Activated effector memory CD4-positive, alpha-beta T cell treated with anti-CD3 and anti-CD28 coated beads, Interleukin-2, amount 50 U/mL, for 16 hours (primary cell): ENCODE measurements around the gene PLCG1.

Experiments
- DNase-seq: peaks from one replicate; pipeline ENCODE4 v3.0.0-alpha.2; 2020

The PLCG1 gene

DNA sequence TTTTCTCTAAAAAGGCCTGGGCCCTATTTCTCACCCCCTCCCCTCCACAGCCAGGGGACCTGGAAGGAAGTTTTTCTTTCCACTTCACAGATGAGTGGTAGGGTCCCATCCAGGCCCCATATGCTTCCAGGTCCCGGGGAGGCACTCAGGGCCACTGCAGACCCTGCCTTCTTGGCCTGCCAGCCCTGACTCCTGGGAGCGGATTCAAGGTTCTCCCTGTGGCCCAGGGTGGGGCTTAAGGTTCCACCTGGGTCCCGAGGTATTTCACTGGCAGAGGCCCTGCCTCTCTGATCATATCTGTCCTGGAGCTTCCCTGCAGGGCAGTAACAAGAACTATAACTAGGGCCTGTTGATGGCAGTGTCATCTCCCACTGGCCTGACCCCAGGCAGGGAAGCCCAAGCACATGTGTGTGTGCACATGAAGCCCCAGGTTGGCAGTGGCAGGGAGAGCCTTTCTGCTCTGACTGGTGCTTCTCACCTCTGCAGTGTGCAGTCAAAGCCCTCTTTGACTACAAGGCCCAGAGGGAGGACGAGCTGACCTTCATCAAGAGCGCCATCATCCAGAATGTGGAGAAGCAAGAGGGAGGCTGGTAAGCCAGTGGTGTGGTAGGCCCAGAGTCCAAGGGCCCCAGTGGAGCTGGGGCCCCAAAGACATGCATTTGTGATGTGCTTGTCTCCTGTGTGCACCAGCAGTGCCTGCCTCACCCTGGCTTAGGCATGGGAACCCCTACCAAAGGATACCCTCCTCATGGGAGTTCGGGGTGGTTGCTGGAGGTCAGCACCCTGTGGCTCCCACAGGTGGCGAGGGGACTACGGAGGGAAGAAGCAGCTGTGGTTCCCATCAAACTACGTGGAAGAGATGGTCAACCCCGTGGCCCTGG lies 31.2 kb downstream of the PLCG1 start:
- peak; percentile 56 for DNase-seq

DNA sequence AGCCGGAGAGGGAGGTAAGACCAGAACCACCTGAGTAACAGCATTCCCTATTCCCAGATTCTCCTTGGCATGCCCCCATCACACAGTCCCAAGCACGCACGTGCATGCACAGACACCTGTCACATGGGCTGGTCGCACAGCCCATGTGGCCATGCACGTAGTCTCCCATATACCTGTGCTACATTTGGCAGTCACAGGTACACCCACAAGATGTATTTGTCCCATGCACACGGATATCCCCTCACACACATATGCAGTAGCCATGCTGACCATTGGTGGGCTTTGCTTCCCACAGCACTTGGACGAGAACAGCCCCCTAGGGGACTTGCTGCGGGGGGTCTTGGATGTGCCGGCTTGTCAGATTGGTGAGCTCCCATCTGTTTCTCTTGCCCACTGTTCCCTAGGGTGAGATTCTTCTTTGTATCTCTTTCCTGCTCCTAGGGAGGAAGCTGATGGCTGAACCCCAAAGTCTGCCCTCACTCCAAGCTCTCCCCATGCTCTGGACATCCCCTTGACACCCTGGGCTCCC lies 31.9 kb downstream of the PLCG1 start:
- no peak for DNase-seq

DNA sequence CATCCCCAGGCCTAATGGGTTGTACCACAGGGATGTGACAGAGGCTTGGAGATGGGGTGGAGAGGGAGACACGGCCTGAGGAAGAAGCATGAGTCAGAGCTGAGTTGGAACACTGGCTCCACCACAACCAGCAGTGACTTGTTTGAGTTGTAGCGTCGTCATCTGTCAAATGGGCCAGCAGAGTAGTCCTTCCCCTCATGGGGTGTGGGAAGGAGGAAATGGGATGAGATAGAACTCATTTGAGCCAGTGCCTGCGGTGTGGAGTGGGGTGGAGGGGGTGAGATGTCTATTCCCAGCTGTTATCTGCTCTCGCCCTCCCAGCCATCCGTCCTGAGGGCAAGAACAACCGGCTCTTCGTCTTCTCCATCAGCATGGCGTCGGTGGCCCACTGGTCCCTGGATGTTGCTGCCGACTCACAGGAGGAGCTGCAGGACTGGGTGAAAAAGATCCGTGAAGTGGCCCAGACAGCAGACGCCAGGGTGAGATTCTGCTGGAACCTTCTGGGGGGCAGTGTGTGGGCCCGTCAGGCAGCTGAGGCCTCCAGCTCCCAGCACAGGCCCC lies 32.5 kb downstream of the PLCG1 start:
- DNase-seq: peak; percentile 43

DNA sequence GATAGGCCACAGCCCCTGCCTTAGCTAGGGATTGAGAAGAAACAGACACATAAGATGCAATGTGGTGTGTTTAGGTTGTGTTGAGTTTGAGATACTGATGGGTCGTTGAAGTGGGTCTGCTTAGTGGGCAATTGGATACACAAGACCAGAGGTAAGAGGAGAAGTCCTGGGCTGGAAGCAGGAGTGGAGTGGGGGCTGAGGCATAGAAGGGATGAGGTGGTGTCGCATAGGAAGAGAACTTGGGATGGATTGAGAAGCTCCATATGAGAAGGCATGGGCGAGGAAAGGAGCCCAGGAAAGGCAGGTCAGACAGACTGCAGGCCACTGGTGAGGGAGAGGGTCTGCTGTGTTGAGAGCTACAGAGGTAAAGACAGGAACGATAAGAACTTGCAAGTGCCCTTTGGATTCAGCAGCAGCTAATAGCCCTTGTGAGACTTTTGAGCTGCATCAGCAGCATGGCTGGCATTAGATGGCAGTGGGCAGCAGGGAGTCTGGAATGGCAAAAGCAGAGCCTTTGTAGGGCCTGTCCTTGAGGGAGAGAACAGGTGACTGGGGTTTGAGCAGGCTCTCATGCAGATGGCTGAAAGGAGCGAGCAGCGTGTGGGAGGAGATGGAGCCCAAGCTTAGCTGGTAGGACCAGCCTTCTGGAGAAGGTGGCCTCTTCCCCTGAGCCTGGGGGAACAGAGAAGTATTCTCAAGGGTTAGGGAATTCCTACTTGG lies 33.2 kb downstream of the PLCG1 start:
- DNase-seq: peak; percentile 37

DNA sequence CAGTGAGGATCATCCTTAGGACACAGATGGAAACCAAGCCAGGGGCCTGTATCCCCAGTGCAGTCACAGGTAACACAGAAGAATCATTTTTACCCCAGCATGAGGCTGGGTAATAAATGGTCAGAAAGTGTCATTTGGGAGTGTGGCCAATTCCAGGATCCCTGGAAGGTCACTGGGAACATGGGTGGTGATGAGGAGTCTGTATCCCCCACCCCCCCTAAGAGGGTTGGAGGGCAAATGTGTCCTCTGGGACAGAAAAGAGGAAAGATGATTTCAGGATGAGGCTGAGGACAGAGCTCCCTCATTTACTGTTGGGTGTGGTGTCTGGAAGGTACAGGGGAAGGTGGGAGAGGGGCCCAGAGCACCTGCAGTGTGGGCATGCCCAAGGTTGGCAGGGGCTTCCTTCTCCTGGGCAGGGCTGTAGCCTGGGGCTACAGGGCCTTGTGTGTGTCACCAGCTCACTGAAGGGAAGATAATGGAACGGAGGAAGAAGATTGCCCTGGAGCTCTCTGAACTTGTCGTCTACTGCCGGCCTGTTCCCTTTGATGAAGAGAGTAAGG lies 34.5 kb downstream of the PLCG1 start:
- DNase-seq: peak; percentile 52

DNA sequence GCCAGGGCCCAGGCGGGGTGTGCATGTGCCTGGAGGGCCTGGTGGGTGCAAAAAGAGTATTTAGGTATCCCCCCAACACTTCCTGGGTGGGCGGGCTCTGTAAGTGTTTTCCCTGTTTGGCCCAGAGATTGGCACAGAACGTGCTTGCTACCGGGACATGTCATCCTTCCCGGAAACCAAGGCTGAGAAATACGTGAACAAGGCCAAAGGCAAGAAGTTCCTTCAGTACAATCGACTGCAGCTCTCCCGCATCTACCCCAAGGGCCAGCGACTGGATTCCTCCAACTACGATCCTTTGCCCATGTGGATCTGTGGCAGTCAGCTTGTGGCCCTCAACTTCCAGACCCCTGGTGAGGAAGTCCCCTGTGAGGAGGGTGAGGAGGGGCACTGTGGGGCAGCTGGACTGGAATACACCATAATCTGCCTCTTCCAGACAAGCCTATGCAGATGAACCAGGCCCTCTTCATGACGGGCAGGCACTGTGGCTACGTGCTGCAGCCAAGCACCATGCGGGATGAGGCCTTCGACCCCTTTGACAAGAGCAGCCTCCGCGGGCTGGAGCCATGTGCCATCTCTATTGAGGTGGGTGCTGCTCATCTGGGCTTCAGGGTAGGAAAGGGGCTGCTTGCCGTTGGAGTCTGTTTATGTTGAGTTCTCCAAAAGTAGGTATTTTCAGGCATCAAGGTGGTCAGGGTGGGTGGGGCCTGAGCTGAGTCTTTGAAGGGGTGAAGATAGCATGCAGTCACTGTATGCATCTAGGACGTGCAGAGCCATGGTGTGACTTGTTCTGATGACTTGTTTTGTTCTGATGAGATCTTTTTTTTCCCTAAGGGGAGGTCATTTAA lies 35.2 kb downstream of the PLCG1 start:
- DNase-seq: peak; percentile 58

DNA sequence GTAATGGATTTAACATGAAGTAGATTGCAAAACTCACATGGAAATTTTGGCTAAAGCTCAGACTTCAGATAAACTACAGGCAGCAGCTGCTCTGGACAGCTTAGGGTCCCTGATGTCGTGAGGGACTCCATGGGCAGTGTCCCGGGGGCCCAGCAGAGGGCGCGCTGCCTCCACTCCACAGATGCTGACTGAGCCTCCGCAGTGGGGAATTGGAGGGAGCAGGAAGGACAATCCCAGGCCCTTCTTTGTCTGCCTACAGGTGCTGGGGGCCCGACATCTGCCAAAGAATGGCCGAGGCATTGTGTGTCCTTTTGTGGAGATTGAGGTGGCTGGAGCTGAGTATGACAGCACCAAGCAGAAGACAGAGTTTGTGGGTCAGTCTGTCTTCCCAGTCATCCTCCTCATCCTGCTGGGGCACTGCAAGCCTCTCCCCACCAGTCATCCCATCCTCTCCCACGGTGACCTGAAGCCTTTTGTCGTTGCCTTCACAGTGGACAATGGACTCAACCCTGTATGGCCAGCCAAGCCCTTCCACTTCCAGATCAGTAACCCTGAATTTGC lies 35.9 kb downstream of the PLCG1 start:
- DNase-seq: peak; percentile 87

DNA sequence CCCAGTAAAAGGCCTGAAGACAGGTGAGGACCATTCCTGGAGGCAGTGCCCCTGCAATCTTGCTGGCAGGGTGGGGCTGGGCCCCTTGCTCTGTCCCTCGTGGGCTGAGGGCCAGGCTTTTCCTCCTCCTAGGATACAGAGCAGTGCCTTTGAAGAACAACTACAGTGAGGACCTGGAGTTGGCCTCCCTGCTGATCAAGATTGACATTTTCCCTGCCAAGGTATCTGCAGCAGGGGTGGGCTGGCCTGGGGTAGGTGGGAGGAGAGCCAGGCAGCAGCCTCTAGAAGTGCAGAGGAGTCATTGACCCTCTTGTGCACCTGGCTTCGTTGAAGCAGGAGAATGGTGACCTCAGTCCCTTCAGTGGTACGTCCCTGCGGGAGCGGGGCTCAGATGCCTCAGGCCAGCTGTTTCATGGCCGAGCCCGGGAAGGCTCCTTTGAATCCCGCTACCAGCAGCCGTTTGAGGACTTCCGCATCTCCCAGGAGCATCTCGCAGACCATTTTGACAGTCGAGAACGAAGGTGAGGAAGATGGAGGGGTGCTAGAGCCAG lies 36.5 kb downstream of the PLCG1 start:
- peak; percentile 57 for DNase-seq

DNA sequence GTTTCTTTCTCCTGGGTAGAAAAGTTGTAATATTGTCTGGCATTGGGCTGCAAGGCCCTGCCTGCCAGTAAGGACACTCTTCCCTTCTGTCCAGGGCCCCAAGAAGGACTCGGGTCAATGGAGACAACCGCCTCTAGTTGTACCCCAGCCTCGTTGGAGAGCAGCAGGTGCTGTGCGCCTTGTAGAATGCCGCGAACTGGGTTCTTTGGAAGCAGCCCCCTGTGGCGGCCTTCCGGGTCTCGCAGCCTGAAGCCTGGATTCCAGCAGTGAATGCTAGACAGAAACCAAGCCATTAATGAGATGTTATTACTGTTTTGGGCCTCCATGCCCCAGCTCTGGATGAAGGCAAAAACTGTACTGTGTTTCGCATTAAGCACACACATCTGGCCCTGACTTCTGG lies 37.0 kb downstream of the PLCG1 start:
- peak; percentile 53 for DNase-seq

DNA sequence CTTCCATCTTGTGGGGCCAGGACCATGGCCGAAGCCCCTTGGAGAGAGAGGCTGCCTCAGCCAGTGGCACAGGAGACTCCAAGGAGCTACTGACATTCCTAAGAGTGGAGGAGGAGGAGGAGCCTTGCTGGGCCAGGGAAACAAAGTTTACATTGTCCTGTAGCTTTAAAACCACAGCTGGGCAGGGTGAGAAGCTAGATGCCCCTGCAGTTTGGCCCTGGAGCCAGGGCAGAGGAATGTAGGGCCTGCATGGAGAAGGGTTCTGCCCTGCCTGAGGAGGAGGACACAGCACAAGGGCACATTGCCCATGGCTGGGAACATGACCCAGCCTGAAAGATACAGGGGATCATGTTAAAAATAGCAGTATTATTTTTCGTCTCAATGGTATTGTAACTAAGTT lies 37.4 kb downstream of the PLCG1 start:
- DNase-seq: no peak

DNA sequence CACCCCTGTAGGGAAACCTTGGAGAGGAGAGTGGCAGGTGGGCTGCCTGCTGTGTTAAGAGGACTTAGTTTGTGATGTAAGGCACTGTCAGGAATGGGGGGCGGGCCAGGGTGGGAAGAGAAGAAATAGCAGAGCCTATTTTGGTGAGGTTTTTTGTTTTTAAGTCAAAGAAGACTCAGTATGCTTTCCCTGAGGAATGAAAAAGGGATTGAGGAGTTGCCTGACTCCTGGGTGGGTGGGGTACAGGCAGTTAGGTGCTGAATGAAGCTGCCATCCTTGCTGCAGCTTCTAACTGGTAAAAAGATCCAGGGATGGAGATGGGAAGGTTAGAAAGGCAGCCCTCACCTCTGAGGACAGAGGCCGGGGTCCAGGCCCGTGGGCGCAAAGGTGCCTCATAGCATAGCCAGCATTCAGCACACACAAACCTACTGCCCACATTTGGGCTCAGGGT lies 37.9 kb downstream of the PLCG1 start:
- peak; percentile 47 for DNase-seq

DNA sequence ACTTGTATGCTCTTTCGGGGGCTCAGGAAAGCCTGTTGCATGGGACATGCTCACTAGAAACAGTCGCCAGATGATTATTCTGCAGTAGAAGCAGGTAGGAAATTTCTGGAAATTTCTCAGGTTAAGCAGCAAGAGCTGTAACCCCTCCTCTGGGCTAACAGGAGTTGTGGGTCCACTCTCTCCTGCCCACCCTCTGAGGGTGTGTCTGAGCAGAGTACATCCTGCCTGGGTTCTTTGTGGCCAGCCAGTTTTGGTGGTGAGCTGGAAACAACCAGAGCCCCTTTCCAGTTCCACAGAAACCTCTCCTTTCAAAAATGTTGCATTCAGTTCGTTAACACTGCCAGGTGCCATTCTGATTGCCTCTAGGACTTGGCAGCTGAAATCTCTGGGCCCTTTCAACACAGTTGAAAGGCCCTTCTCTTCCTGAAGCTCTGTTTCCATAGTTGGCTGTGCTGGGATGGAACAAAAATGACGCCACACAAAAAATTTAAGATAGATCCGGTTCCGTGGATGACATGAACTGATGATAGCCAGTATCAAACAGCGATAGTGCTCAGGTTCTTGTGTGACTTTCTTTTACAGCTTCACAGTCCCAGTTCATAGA lies 38.5 kb downstream of the PLCG1 start:
- DNase-seq: no peak

DNA sequence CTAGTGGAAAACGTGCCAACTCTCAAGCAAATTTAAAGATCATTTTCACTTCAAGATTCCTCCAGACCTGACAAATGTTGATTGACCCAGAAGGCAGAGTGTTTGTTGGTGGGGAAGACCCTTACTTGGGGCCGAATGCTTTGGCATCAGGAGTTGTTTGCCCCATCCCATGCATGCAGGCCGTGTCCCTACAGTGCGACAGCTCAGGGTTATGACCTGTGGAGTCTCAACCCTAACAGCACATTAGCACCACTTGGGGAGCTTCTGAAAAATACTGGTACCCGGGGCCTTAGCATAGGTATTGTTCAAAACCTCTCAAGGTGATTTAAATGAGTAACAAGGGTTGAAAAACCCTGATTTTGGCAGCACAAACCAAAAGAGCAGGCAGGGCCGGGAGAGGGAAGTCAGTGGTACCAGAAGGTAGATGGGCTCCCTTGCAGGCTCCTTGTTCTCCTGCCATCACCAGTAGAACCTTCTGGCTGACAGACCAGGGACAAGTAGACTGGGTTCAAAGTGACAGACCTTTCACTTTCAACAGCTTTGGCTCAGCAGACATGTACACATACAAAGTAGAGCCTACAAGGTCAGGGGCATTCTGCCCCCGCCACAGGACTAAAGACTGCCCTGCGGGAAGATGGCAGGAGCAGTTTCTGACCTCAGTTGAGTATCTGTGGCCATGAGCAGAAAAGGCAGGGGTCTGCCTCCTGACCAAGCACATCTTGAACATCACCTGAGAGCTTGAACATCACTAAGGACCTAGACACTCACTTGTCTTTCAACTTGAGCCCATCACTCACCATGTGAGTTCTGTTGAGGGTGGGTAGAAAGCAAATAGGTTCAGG lies 39.6 kb downstream of the PLCG1 start:
- DNase-seq: no peak

DNA sequence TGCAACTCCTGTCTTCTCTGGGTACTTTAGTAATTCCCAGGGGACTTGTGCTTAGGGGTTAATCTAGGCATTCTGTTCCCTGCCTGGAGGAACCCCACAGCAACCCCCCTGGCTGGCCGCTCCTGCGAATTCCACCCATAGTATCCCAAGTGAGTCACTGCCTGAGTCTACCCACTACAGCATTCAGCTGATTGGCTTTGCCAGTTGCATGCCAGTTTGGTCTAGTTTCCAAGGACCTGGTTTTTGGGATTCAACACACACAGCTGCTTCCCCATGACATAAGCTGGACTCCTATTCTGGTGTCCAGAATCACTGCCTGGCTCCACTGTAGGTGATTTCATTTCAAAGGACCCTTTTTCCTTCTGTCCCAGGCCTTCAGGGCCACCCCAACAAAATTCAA lies 40.3 kb downstream of the PLCG1 start:
- DNase-seq: no peak

DNA sequence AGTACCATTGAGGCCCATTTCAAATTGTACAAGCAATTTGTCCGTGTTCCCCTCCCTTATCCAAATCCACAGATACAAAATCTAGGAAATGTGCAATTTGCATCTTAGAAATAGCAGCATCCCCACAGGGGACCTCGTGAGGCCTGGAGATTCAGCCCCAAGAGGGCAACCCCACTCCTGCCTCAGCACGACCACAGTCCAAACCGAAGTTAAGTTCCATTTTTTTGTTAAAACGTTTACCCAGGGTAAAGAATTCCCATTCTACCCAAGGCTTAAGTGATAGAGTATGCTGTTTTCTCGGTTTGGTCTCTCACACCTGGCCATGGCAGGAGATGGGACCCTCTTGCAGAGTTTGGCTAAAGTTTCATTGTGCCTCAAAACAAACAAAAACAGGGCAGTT lies 41.2 kb downstream of the PLCG1 start:
- no peak for DNase-seq

DNA sequence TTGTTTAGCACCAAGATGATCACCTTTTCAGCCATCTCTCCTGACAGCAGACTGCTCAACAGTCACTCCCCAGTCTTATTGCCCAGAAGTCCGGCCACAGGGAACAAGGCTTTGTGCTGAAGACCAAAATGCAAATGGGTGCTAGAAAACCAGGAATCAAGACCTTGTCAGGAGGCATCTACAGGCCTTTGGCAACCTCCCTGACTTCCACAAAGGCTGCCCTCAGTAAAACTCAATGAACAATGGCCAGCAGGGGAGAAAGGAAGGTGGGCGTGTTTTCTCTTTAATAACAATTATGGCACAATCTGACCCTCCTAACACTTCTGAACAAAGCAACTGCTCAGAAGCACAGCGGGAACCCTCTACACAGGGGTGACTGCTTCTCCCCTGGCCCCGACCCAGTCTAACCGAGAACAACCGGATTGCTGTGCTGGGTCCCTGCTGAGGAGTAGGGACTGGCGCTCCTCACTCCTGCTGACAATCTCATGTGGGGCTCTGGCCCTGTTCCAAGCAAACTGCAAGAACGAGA lies 41.6 kb downstream of the PLCG1 start:
- peak; percentile 47 for DNase-seq

DNA sequence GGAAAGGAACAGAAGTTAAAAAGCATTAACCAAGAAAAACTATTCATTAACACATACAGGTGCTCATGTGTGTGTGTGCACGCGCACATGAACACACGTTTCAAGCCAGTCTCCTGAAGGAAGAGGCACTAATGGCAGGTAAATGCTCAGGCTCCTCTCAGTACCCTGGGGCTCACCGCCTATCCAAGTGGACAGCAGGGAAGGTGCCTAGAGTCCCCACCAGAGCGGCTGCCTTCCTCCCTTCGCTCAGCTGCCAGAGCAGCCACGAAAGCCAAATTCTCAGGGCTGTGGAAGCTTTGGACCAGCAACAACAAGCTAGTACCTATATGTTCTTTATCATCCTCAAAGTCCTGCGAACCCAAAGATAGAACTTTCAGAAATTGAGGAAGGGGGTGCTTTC lies 42.6 kb downstream of the PLCG1 start:
- DNase-seq: no peak

DNA sequence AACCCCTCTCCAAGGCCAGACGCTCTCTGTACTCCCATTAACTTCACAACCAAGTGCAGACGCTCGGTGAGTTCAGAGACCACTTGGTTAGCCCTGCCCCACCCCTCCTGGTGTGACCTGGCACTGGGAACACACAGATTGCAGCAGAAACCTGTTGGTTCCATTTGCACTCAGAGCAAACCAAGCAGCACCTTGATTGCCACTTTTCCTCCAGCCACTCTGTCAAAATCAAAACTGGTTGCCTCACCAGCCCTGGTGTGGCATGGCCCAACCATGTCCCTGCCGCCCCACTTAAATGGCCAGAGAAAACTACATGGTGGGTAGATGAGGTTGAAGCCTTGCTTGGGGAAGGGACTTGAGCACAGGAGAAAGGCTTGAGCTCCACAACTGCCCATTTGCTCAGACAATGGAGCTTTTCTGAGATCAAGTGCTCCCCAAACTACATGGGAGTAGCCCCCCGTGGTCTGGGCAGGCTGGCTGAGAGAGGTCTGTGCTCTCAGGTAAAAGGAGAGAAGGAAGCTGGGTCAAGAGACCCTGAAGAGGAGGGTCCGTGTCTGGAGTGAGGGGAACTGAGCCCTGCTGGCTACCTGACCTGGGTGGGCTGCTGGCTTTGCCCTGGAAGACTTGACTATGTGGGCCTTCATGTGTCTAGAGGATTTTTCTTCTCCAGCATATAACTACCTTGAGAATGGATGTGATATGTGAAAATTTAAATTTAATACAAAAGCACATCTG lies 43.4 kb downstream of the PLCG1 start:
- peak; percentile 42 for DNase-seq

DNA sequence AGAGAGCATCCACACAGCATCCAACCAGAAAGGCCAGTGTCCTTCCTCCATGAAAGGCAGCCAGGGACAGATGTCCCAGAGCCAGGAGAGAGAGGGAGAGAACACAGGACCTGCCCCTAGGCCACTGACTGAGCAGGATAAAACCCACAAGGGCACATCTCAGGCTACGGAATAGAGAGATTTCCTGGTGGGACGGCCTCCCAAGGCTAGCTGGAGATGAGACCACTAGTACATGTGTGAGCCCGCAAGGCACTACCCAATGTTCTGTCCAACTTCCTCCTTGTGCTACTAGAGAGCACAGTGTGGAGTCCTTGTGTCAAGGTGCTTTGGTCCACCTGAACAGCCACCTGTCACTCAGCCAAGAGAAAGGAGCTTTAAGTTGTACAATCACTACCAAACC lies 44.2 kb downstream of the PLCG1 start:
- DNase-seq: peak; percentile 56
